MM.1S (cell line): ENCODE measurements around the gene EPB42.

Experiments
- CTCF ChIP-seq: fragments of 300-600 bp; sonication (generic); IDR thresholded peaks from 2 replicates; pipeline ENCODE4 v1.5.1; 2016; ENCODE audit warnings: antibody characterized with exemption, low read length, mixed read lengths
- EZH2 ChIP-seq: fragments of 300-600 bp; sonication (generic); optimal IDR thresholded peaks from 2 replicates; pipeline ENCODE3; 2017; ENCODE audit warnings: low read depth, mild to moderate bottlenecking, antibody characterized with exemption, low read length, mixed read lengths

- TF ChIP-seq CTCF (no peak), EZH2 (no peak)
Observed at GRCh38 chr15:43210807-43211206, 10.0 kb downstream of the EPB42 start.
